22Rv1 (cell line): ENCODE measurements around the gene SPSB2.

ENCODE experiments used
- CTCF ChIP-seq: fragments of 450-650 bp; IDR thresholded peaks from 2 replicates; pipeline ENCODE4 v1.5.1; 2017; ENCODE audit warnings: mild to moderate bottlenecking
- ZFX ChIP-seq: fragments of 450-650 bp; IDR thresholded peaks from 2 replicates; pipeline ENCODE4 v1.6.1; 2017; ENCODE audit warnings: antibody characterized with exemption, borderline replicate concordance

- no peak for TF ChIP-seq CTCF
- no peak for TF ChIP-seq ZFX
Observed at GRCh38 chr12:6851921-6852650, 21.0 kb downstream of the SPSB2 start, which contains the start of gene USP5.
